GM21390 (cell line): ENCODE data around the gene TMEM143.
"Not testable (repeated sequence)": the region's sequence is repeated elsewhere in the genome, so short reads cannot be mapped to it uniquely, and the experiment has no call there.

ENCODE experiments used
- ATAC-seq: cut with Tn5 transposase; IDR thresholded peaks from one replicate; pipeline ENCODE4 v1.9.1; 2021; ENCODE audit not compliant: unreplicated experiment

The TMEM143 gene

GRCh38 chr19:48297975-48298374, 65.8 kb downstream of the TMEM143 start:
- ATAC-seq, result no peak

- no peak for ATAC-seq
Measured at GRCh38 chr19:48296963-48297734, 66.6 kb downstream of the TMEM143 start.

GRCh38 chr19:48295458-48295857, 68.3 kb downstream of the TMEM143 start:
- no peak for ATAC-seq

- ATAC-seq, result no peak
Measured at GRCh38 chr19:48292798-48293197, 70.9 kb downstream of the TMEM143 start.

GRCh38 chr19:48291489-48291815, 72.3 kb downstream of the TMEM143 start:
- ATAC-seq, result not testable (repeated sequence)

- no peak for ATAC-seq
Measured at GRCh38 chr19:48290771-48291488, 72.8 kb downstream of the TMEM143 start.

GRCh38 chr19:48290401-48290770, 73.4 kb downstream of the TMEM143 start:
- no peak for ATAC-seq

- no peak for ATAC-seq
Measured at GRCh38 chr19:48287748-48288147, 76.0 kb downstream of the TMEM143 start.

GRCh38 chr19:48284896-48285295, 78.8 kb downstream of the TMEM143 start:
- no peak for ATAC-seq

- ATAC-seq, result no peak
Measured at GRCh38 chr19:48283908-48284307, 79.8 kb downstream of the TMEM143 start.
